GM23248 (cell line): Measurements from ENCODE around the gene DHRS4L2.

Experiments
- EZH2 ChIP-seq: fragments of 200-600 bp; sonication (generic); IDR thresholded peaks from 2 replicates; pipeline ENCODE4 v1.6.1; 2018; ENCODE audit warnings: antibody characterized with exemption, mild to moderate bottlenecking; ENCODE audit not compliant: insufficient read depth, poor library complexity, severe bottlenecking
- EZH2phosphoT487 ChIP-seq: fragments of 200-600 bp; sonication (generic); IDR thresholded peaks from 2 replicates; pipeline ENCODE4 v1.6.1; 2018; ENCODE audit warnings: antibody characterized with exemption, moderate library complexity, mild to moderate bottlenecking, low read depth; ENCODE audit not compliant: insufficient read depth

DNA sequence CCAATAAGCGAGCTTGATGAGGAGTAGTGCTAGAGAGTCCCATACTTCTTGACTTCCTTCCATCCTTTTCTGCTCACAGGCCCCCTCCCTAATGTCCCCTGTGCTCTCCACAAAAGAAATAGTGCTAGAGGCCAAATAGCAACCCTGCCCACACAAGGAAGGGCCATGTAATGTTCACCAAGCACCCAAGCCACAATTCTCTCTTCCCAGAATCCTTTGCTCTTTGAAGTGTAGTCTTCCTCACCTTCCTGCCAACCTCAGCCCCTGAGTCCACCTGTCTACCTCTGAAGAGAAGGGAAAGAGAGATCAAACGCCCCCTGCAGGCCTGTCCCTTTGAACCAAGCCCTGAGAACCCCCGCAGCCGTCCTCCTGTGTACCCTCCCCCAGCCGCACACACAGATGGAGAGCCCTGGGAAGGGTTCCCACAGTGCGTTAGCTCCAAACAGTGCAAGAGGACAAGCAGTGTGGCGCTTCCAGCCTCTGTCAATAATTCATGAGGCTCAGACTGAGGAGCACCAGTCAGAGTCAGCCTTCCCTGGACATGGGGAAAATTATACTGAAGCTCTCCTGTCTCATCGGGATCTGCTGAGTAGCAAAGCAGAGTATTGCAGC is 37.0 kb upstream of the DHRS4L2 start:
- TF ChIP-seq EZH2, result no peak
- TF ChIP-seq EZH2phosphoT487, result no peak
